Transverse colon (tissue), 3 donors: ENCODE data around the gene SERBP1.

ENCODE experiments used
- CTCF ChIP-seq, 5 experiments: fragments of 200-600 bp in 3 of 5; fragments of 450-650 bp in 2 of 5; sonication (generic) in 3 of 5; IDR thresholded peaks; 1 replicate in 2 of 5; 2 replicates in 3 of 5; pipeline ENCODE4 v1.5.1; 2016 to 2017; ENCODE audit warnings: antibody characterized with exemption in 5 of 5, inconsistent platforms in 3 of 5, mild to moderate bottlenecking in 2 of 5, moderate library complexity in 1 of 5
- POLR2A ChIP-seq: fragments of 450-650 bp; IDR thresholded peaks from one replicate; pipeline ENCODE4 v1.6.1; 2016; ENCODE audit warnings: antibody characterized with exemption, mild to moderate bottlenecking, moderate library complexity

- TF ChIP-seq CTCF (IDR thresholded peaks at IDR 0.05) (no peak), POLR2A (no peak)
Observed at GRCh38 chr1:67427465-67427864, 2.7 kb downstream of the SERBP1 start.
